Fibroblast of lung (primary cell): Measurements from ENCODE around the gene RPS6KB1. TPM values are rescaled to one million over a fixed set of nuclear protein-coding genes. Genes with fewer than 3 reads are reported as not detected.
"Not testable (repeated sequence)": the region's sequence is repeated elsewhere in the genome, so short reads cannot be mapped to it uniquely, and the experiment has no call there.

ENCODE experiments used
- DNase-seq, 2 donors: peaks; one replicate each; pipeline versions ENCODE4 v3.0.0 to v3.0.0-alpha.2; 2010; ENCODE audit warnings: low read depth in 2 of 2
- H2AFZ ChIP-seq: 2 replicates; pipeline ENCODE4 v1.5.1; 2012; ENCODE audit warnings: low read length, control low read depth, inconsistent platforms
- H3K27ac ChIP-seq: 2 replicates; pipeline ENCODE4 v1.5.1; 2011; ENCODE audit warnings: low read length, control low read depth; ENCODE audit not compliant: insufficient read depth
- H3K27me3 ChIP-seq: 2 replicates; pipeline ENCODE4 v1.5.1; 2011; ENCODE audit warnings: mild to moderate bottlenecking, low read length; ENCODE audit not compliant: control insufficient read depth, insufficient read depth
- H3K36me3 ChIP-seq: 2 replicates; pipeline ENCODE4 v1.5.1; 2011; ENCODE audit warnings: low read length; ENCODE audit not compliant: control insufficient read depth, insufficient read depth
- H3K4me1 ChIP-seq: 2 replicates; pipeline ENCODE4 v1.5.1; 2011; ENCODE audit warnings: low read length; ENCODE audit not compliant: control insufficient read depth, insufficient read depth; ENCODE audit errors: extremely low read depth
- H3K4me2 ChIP-seq: 2 replicates; pipeline ENCODE4 v1.5.1; 2011; ENCODE audit warnings: low read length, control low read depth; ENCODE audit not compliant: insufficient read depth; ENCODE audit errors: extremely low read depth
- H3K4me3 ChIP-seq, 4 experiments: fragments of 200-600 bp in 1 of 4; sonication (generic) in 1 of 4; replicated peaks in 1 of 4; 2 replicates each; pipeline ENCODE4 v1.5.1; 2011 to 2016; ENCODE audit warnings: low read length in 4 of 4, low read depth in 3 of 4, mild to moderate bottlenecking in 3 of 4, control low read depth in 2 of 4, inconsistent platforms in 1 of 4, mixed read lengths in 1 of 4; ENCODE audit not compliant: insufficient read depth in 1 of 4; ENCODE audit errors: control extremely low read depth in 1 of 4
- H3K79me2 ChIP-seq: 2 replicates; pipeline ENCODE4 v1.5.1; 2012; ENCODE audit warnings: mild to moderate bottlenecking, low read length, inconsistent platforms; ENCODE audit not compliant: control insufficient read depth, insufficient read depth
- H3K9ac ChIP-seq: 2 replicates; pipeline ENCODE4 v1.5.1; 2011; ENCODE audit warnings: mild to moderate bottlenecking, low read length, control low read depth; ENCODE audit not compliant: insufficient read depth
- H3K9me3 ChIP-seq: 2 replicates; pipeline ENCODE4 v1.5.1; 2012; ENCODE audit warnings: low read depth, low read length; ENCODE audit not compliant: control insufficient read depth, insufficient read depth
- H4K20me1 ChIP-seq: 2 replicates; pipeline ENCODE4 v1.5.1; 2011; ENCODE audit warnings: low read length; ENCODE audit not compliant: control insufficient read depth, insufficient read depth; ENCODE audit errors: extremely low read depth
- EZH2 ChIP-seq: IDR thresholded peaks from 2 replicates; pipeline ENCODE4 v1.5.1; 2012; ENCODE audit warnings: low read length, control low read depth, mild to moderate bottlenecking; ENCODE audit errors: missing control alignments
- polyA plus RNA-seq, 2 donors: library from polyadenylated mRNA; depleted of rRNA in 1 of 2; stranded (reverse) in 1 of 2; unstranded in 1 of 2; fragments of >200 nt; gene quantifications; 2 replicates each; pipeline ENCODE4 v1.2.1, GENCODE V29; 2011 to 2012; ENCODE audit warnings: missing spikeins in 1 of 2
- total RNA-seq: library from RNA; depleted of rRNA; stranded (reverse); fragments of >200 nt; gene quantifications from 2 replicates; pipeline ENCODE4 v1.2.1, GENCODE V29; 2014
- TF ChIP-seq, protein P1 (sequence below), 2 donors: IDR thresholded peaks in 1 of 2; conservative IDR thresholded peaks in 1 of 2; 1 replicate in 1 of 2; 2 replicates in 1 of 2; pipeline ENCODE4 v1.5.1; 2011 to 2012; ENCODE audit warnings: low read length in 2 of 2, control low read depth in 1 of 2, inconsistent platforms in 1 of 2, low read depth in 1 of 2, mild to moderate bottlenecking in 1 of 2

RPS6KB1 gene
- total and polyA plus RNA-seq, 2 donors (not counting 1 experiment from before 2014, with no cell fraction given) = 16.0 to 21.3 TPM

DNA sequence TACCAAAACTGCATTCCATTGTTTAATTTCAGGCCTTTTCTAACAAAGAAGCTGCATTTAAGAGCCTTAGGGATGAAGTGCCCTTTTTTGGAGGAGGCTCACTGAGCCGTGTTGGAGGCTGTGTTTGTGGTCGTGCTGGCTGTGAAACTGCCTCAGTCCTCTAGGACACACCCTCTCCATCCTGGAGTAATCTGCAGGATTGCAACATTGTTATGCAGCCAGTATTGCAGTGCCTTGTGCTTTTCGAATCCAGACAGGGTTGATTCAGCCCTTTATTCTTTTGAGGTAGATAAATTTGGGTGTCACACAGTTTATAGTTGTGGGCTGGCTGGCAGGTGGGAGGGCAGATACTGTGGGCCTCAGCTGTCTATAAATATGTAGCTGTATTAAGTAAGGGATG, 37.8 kb downstream of the RPS6KB1 start:
- not testable (repeated sequence) for H3K36me3 ChIP-seq, H3K27ac ChIP-seq
- DNase-seq = peak; percentile 49 to 70

DNA sequence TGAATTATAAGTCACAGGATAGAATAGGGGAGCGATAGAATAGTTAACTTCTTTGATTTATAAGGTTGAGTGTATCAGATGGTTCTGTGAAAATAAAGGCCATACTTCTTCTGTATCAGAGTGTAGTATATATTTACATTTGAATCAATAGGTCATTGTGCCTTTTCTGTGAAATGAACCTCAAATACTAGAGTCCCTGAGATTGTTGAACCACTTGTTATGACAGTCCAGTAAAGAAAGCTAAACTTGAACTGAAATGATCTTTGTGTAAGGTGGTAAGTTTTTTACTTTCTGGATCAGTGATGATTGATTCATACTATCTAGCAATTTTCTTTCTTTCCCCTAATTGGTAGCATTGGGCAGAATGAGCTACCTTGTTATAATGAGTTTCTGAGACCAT, 40.4 kb downstream of the RPS6KB1 start:
- not testable (repeated sequence) for H4K20me1 ChIP-seq, H2AFZ ChIP-seq, H3K9ac ChIP-seq, DNase-seq, H3K36me3 ChIP-seq, H3K27me3 ChIP-seq, H3K79me2 ChIP-seq, H3K9me3 ChIP-seq, H3K27ac ChIP-seq, H3K4me1 ChIP-seq, H3K4me2 ChIP-seq, H3K4me3 ChIP-seq

More for the DNA sequence above, 37.8 kb downstream of the RPS6KB1 start:
- H3K79me2 ChIP-seq, H3K27me3 ChIP-seq, H2AFZ ChIP-seq, H4K20me1 ChIP-seq, H3K9me3 ChIP-seq, H3K4me3 ChIP-seq, H3K4me2 ChIP-seq, H3K9ac ChIP-seq, H3K4me1 ChIP-seq: not testable (repeated sequence)

DNA sequence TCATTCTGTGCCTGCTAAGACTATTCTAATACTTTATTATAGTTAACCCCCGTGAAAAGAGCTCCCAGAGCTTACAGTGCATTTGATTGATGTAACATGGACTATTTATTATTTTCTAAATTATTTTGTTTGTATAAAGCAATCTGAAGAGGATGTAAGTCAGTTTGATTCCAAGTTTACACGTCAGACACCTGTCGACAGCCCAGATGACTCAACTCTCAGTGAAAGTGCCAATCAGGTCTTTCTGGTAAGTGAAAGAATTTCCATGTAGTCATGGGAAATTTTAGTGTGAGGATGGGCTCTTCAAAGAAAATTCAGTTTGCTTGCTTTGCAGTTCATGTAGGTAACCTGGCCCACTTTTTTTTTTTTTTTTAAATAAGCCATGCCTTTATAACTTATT, 47.8 kb downstream of the RPS6KB1 start:
- not testable (repeated sequence) for H3K36me3 ChIP-seq

DNA sequence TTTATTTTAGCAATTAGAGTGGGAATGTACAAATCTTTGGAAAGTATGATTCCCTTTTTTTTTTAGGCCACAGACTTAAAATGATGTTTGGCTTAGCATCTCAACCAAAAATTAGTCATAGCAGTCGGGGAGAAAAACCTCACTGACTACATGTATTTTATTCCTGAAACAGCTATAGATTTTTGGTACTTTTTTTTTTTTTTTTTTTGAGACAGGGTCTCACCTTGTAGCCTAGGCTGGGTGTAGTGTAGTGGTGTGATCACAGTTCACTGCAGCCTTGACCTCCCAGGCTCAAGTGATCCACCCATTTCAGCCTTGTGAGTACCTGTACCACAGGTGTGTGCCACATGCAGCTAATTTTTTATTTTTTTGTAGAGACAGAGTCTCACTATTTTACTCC, 48.2 kb downstream of the RPS6KB1 start:
- Histone ChIP-seq H3K9ac (no peak overlapping the region), H3K36me3 (no peaks in the 10 kb centered on the region), H3K27ac (no peak overlapping the region), H3K4me3 (no peak overlapping the region), H3K9me3 (no peaks in the 10 kb centered on the region), H3K4me1 (no peaks in the 10 kb centered on the region), H3K27me3 (no peaks in the 10 kb centered on the region), H4K20me1 (no peaks in the 10 kb centered on the region), H3K79me2 (no peaks in the 10 kb centered on the region), H3K4me2 (no peak overlapping the region), H2AFZ (no peak overlapping the region)
- TF ChIP-seq EZH2 = no peak
- TF ChIP-seq, protein P1, sequence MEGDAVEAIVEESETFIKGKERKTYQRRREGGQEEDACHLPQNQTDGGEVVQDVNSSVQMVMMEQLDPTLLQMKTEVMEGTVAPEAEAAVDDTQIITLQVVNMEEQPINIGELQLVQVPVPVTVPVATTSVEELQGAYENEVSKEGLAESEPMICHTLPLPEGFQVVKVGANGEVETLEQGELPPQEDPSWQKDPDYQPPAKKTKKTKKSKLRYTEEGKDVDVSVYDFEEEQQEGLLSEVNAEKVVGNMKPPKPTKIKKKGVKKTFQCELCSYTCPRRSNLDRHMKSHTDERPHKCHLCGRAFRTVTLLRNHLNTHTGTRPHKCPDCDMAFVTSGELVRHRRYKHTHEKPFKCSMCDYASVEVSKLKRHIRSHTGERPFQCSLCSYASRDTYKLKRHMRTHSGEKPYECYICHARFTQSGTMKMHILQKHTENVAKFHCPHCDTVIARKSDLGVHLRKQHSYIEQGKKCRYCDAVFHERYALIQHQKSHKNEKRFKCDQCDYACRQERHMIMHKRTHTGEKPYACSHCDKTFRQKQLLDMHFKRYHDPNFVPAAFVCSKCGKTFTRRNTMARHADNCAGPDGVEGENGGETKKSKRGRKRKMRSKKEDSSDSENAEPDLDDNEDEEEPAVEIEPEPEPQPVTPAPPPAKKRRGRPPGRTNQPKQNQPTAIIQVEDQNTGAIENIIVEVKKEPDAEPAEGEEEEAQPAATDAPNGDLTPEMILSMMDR (conservative IDR thresholded peaks at IDR 0.05 in 1 of 2, IDR thresholded peaks at IDR 0.05 in 1 of 2; ENCODE audit: low read depth in 1 of 2, low read length in 2 of 2) = no peak
- DNase-seq = no peak

More for the DNA sequence above, 47.8 kb downstream of the RPS6KB1 start:
- H3K9me3 ChIP-seq, H3K4me2 ChIP-seq, H3K79me2 ChIP-seq, H4K20me1 ChIP-seq, H3K9ac ChIP-seq, H3K4me3 ChIP-seq, DNase-seq, H2AFZ ChIP-seq, H3K4me1 ChIP-seq, H3K27me3 ChIP-seq, H3K27ac ChIP-seq: not testable (repeated sequence)

DNA sequence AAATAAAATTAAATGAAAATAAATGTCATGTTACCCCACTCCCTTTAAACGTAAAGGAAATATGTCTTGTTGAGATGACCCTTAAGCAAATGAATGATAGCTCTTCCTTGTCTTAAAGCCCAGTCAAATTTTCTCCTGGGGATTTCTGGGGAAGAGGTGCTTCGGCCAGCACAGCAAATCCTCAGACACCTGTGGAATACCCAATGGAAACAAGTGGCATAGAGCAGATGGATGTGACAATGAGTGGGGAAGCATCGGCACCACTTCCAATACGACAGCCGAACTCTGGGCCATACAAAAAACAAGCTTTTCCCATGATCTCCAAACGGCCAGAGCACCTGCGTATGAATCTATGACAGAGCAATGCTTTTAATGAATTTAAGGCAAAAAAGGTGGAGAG, 53.5 kb downstream of the RPS6KB1 start:
- not testable (repeated sequence) for H3K9ac ChIP-seq, H3K27me3 ChIP-seq, H3K9me3 ChIP-seq, H3K27ac ChIP-seq, H2AFZ ChIP-seq, H3K4me3 ChIP-seq, H3K4me1 ChIP-seq, H3K36me3 ChIP-seq, H4K20me1 ChIP-seq, DNase-seq, H3K4me2 ChIP-seq, H3K79me2 ChIP-seq

DNA sequence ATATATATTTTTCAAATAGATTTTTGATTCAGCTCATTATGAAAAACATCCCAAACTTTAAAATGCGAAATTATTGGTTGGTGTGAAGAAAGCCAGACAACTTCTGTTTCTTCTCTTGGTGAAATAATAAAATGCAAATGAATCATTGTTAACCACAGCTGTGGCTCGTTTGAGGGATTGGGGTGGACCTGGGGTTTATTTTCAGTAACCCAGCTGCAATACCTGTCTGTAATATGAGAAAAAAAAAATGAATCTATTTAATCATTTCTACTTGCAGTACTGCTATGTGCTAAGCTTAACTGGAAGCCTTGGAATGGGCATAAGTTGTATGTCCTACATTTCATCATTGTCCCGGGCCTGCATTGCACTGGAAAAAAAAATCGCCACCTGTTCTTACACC, 54.4 kb downstream of the RPS6KB1 start:
- not testable (repeated sequence) for H4K20me1 ChIP-seq, H3K36me3 ChIP-seq, H3K4me2 ChIP-seq, H2AFZ ChIP-seq, H3K4me3 ChIP-seq, H3K4me1 ChIP-seq, H3K9me3 ChIP-seq, H3K27me3 ChIP-seq, H3K27ac ChIP-seq, H3K79me2 ChIP-seq, H3K9ac ChIP-seq
- peak in 1 of 2 donors; percentile 1 for DNase-seq
